Fibroblast of skin of left biceps (primary cell): ENCODE data around the gene KIT.

ENCODE experiments used
- DNase-seq, 2 experiments: peaks; one replicate each; pipeline ENCODE4 v3.0.0-alpha.2; 2013; ENCODE audit warnings: low read depth in 2 of 2

The KIT gene

DNA sequence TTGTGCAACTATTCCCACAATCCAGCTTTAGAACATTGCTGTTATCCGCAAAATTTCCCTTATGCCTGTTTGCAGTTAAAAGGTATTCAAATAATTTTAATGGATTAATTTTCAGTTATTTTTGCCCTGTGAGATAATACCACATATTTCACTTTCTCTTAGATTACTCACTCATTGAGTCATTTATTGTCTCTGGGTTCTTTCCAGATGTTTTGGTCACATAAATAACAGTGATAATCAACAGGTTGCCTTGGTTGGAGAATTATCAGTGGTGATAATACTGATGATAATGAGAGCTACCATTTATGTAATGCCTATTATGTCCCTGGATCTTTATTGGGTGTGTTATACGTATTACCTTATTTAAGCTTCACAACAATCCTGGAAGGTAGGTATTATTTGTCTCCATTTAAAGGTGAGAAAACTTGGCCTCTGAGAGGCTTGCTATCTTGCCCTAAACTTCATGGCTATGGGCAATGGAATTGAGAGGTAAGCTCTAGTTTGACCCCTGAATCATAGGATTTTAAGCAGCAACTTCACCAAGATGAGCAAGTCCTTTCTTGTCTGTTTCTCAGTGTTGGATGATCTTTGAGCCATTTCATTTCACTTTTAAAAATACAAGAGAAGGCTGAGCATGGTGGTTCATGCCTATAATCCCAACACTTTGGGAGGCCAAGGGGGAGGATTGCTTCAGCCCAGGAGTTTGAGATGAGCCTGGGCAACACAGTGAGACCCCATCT, 87.4 kb downstream of the KIT start:
- no peak for DNase-seq

GRCh38 chr4:54746218-54746617, 88.5 kb downstream of the KIT start:
- peak in 1 of 2 experiments; percentile 5 for DNase-seq

- no peak for DNase-seq
Measured at GRCh38 chr4:54750341-54750740, 92.6 kb downstream of the KIT start.

DNA sequence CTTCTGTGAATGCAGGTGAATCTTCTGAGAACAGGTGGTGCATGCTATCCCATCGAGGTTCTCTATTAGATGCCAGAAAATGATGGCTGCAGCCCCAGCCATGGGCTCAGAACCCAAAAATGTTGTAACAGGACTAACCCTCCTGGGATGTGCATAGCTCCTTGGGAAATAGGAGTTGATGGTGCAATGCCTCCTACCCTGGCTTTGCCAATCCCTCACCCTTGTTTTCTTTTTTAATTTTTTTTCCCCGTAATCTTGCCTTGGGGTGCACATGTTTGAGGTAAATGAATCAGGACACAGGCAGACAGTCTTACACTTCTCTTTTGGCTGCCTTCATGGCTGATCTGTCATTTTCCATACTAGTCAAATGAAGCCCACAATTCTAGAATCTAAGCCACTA, 96.6 kb downstream of the KIT start:
- DNase-seq: no peak

- DNase-seq: no peak
Measured at GRCh38 chr4:54764476-54764875, 106.7 kb downstream of the KIT start.

- DNase-seq: peak; percentile 78 to 80
Measured at GRCh38 chr4:54767376-54767775, 109.6 kb downstream of the KIT start.

DNA sequence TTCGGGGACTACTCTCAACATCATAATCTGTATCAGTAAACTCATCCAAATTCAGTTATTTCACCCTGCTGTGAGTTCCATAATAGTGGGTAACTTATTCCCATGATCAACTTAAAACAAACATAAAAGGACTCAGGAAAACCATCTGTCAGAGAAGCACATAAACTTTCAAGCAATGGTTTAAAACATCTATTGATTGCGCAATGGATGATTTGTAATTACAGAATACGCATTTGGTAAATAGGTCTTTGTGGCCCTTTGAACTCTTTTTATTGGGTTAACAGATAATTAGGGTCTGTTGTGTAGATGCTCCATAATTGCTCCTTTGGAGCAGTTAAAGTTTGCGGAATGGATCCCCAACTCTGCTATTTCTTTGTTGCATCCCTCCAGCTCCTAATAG, 115.3 kb downstream of the KIT start:
- DNase-seq: no peak

DNA sequence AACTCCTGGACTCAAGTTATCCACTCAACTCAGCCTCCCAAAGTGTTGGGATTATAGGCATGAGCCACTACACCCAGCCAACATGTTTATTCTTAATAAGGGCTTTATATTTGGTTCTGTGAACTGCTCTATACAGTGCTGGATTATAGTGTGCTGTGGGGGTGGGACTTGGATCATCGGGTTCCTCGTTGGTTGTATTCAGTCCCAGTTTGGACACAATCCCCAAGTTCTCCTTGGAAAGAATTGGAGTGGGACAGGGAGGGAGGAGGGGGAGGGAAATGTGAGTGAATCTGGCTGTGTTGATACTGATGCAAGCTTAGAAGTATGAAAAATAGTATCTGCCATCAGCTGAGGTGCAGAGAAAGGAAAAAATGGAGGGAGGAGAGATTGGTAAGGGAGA, 121.3 kb downstream of the KIT start:
- DNase-seq: no peak

DNA sequence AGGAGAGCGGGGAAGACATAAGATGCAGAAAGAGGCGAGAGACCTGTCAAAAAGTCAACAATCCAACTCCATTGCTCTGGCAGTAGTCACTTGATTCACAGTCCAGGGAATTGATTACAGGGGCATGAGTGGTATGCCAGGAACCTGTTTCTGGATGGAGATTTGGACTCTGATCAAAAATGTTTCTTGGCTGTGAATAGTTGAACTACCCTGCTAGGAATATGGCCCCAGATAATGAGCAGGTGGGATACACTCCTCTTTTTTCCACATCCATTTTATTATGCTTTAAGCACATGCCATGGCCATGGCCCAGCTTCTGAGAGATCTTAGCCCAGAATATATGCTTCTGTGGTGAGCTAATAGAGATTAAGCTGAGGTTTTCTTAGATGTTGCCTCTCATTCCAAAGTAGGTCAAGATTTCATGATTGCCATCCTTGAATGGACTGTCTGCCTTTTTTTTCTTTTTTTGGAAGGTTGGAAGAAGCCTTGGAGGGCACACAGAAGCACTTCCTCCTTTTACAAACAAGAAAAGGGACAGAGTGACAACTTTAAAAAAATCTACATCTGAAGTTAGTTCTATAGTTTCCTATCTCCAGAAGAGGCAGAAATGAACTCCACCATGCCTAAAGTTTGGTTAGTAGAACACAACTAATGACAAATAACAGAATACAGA, 121.9 kb downstream of the KIT start:
- no peak for DNase-seq

- DNase-seq: no peak
Measured at GRCh38 chr4:54780149-54780495, 122.4 kb downstream of the KIT start.

- DNase-seq: no peak
Measured at GRCh38 chr4:54781756-54782155, 124.0 kb downstream of the KIT start.

DNA sequence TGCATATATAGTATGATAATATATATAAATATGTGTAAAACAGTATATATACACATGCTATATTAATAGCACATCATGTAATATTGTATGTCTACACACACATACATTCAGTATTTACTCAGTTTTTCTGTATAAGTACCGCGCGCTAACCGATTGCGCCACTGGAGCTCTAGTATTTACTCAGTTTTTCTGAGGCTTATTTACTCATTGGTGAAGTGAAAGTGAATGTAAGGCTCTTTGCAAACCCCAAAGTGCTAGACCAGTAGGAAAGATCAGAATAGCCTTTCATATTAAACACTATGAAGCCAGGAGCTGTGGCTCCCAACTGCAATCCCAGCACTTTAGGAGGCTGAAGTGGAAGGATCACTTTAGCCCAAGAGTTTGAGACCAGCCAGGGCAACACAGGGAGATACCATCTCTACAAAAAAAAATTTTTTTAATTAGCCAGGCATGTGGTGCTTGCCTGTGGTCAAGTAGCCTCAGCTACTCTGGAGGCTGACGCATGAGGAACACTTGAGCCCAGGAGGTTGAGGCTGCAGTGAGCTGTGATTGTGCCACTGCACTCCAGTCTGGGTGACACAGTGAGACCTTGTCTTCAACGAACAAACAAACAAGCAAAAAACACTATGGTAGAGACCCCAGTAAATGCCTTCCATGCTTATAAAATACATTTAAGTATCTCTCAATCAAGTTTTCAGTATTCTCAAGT, 125.8 kb downstream of the KIT start:
- DNase-seq: no peak

DNA sequence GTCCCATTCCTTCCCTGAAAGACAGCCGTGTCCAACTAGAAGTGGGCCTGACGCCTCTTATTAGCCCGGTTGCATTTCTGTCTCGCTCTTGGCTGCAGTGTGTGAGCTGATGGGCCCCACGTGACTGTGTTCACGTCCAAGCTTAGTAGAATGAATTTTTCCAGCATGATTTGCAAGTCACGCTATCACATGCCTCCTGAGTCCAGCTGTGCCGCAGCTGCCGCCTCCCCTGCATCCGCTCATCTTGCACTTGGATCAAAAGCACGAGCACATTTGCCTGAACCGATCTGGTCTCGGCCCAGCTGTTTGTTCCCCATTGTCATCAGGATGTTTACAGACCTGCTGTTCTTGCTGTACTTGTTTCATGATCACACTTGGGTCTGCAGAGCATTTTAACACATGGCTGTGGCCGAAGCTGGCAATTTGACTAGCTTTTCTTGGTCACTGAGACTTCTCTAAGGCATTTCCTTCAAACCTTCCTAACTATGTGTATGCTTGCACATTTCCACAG, 126.5 kb downstream of the KIT start:
- DNase-seq: peak; percentile 91
